NCI-H510A (cell line): ENCODE data around the gene NOXO1.
"Not testable (repeated sequence)": the region's sequence is repeated elsewhere in the genome, so short reads cannot be mapped to it uniquely, and the experiment has no call there.

Experiments used
- DNase-seq: peaks from one replicate; lab custom pipeline; 2025; lab: John Stamatoyannopoulos, UW

The NOXO1 gene

GRCh38 chr16:1962161-1963153 lies 18.8 kb downstream of the NOXO1 start:
- not testable (repeated sequence) for DNase-seq

DNA sequence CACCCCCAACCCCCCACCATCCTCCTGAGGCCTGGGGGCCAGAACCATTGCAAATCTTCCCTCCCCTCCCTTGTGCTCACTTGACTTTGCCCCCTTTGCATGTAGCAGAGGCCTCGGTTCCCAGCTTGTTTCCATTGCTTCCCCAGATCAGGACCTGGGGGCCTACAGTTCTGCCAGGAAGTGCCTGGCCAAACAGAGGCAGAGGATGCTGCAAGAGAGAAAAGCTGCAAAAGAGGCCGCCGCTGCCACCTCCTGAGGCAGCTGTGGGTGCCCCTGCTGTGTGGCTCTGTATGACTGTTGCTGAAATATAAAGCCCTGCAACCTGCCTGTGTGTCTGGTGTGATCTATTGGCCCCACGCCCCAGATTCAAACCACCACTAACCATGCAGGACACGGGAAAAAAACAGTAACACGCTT lies 19.6 kb downstream of the NOXO1 start:
- DNase-seq = no peak

- no peak for DNase-seq
Observed at GRCh38 chr16:1960665-1961630, 20.3 kb downstream of the NOXO1 start.

DNA sequence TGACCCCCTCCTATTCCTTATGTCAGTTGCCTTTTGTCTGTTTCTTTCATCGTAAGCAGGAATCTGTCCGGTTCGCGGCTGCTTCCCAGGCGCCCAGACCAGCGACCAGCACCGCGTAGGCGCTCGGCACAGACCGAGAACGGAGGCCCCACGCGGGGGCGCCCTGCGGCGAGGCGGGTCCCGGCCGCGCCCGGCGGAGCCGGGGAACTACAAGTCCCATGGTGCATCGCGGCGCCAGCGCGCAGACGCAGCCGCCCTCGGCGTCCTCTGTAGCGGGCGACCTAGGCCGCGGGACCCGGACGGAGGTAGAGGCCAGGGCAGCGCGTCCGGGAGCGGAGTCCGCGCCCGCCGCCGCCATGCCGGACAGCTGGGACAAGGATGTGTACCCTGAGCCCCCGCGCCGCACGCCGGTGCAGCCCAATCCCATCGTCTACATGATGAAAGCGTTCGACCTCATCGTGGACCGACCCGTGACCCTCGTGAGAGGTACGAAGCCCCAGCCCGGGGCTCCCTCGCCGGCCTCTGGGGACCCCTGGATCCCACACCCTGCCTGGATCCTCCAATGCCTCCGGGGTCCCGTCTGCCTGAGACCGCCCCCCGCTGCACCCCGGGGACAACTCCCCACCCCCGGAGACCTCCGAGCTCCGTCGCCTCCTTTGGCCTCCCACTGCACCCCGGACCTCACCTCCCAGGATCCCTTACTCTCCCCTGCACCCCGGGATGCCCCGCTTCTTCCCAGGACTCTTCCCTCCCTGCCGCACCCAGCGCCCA lies 21.8 kb downstream of the NOXO1 start, which contains the start of gene NDUFB10:
TSS of gene NDUFB10 (plus strand) at position 270 of the 771 bp plus-strand sequence. CDS start at position 357, 87 bp downstream.
- DNase-seq = peak; percentile 56

GRCh38 chr16:1958715-1959268 lies 22.5 kb downstream of the NOXO1 start:
- no peak for DNase-seq

DNA sequence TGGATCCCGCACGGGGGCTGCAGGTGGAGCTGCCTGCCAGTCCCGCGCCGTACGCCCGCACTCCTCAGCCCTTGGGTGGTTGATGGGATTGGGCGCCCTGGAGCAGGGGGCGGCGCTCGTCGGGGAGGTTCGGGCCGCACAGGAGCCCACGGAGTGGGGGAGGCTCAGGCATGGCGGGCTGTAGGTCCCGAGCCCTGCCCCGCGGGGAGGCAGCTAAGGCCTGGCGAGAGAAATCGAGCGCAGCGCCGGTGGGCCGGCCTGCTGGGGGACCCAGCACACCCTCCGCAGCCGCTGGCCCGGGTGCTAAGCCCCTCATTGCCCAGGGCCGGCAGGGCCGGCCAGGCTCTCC lies 23.2 kb downstream of the NOXO1 start:
- not testable (repeated sequence) for DNase-seq

GRCh38 chr16:1957434-1958142 lies 23.7 kb downstream of the NOXO1 start:
- DNase-seq = not testable (repeated sequence)

GRCh38 chr16:1953734-1954133 lies 27.5 kb downstream of the NOXO1 start:
- DNase-seq = no peak

DNA sequence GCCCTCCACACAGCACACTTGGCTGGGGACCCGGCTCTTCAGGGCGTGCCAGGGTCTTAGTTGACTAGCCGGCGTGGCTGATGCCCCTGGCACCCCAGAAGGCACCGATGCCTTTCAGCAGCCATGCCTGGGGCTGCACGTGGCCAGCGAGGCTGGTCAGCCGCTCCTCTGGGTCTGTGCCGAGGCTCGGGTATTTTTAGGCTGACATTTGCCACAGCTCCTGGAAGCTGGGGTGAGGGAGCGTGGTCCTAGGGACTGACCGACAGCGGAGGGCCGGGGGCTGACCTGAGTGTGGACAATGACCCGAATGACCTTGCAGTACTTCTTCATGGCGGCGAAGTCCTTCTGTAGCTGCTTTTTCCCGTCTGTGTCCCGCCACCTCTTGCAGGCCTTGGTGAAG lies 30.7 kb downstream of the NOXO1 start:
- no peak for DNase-seq

- no peak for DNase-seq
Observed at GRCh38 chr16:1950047-1950446, 31.2 kb downstream of the NOXO1 start.

DNA sequence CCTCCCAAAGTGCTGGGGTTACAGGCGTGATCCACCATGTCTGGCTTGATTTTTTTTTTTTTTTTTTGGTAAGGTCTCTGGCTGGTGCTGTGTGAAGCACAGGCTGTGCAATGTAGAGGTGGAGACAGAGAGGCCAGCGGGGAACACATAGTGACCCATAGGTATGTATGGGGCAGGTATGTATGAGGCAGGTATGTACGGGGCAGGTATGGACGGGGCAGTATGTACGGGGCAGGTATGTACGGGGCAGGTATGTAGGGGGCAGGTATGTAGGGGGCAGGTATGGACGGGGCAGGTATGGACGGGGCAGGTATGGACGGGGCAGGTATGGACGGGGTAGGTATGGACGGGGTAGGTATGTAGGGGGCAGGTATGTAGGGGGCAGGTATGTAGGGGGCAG lies 31.8 kb downstream of the NOXO1 start:
- no peak for DNase-seq

DNA sequence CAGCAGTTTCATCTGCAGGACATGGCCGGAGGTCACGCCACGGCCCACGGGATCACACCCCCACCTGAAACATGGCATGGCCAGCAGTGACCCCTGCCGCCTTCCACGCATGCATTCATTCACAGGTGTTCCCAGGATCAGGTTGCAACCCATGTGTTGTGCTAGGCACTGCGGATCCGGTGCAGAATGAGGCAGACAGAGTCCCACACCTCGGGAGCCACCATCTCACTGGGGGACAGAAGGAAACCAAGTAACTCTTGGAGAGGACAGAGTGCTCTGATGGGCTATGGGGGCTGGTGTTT lies 33.9 kb downstream of the NOXO1 start:
- no peak for DNase-seq

DNA sequence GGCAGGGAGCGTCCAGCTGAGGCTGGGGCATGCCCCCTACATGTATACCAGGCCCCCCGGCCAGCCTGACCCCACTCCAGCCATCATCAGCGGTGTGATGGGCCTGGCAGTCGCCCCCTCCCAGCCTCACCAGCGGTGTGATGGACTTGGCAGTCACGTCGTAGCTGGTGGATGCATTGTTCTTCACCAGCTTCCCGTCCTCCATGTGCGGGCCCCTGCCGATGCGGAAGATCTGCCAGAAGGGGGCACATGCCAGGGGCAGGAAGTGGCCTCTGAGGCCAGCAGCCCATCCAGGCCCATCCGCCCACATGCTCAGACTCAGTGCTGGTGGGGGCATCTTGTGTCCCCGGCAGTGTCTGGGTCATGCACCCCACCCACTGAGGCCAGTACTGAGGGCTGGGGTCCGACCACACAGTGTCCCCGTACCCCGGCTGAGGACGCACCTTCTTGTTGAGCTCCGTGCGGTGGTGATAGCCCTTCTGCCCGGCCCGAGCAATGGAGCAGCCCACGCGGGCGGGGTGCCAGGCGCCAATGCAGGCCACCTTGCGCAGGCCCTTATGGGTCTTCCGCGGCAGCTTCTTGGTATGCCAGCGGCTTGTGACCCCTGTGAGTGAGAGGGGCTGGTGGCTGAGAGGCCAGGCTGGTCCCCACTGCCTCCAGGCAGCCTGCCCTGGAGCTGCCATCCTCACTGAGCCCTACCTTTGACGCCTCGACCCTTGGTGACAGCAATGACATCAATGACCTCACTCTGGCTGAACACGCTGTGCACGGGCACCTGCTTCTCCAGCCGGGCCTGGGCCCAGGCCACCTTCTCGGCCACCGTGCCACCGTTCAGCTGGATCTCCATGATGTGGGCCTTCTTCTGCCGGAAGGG lies 34.5 kb downstream of the NOXO1 start:
- no peak for DNase-seq

DNA sequence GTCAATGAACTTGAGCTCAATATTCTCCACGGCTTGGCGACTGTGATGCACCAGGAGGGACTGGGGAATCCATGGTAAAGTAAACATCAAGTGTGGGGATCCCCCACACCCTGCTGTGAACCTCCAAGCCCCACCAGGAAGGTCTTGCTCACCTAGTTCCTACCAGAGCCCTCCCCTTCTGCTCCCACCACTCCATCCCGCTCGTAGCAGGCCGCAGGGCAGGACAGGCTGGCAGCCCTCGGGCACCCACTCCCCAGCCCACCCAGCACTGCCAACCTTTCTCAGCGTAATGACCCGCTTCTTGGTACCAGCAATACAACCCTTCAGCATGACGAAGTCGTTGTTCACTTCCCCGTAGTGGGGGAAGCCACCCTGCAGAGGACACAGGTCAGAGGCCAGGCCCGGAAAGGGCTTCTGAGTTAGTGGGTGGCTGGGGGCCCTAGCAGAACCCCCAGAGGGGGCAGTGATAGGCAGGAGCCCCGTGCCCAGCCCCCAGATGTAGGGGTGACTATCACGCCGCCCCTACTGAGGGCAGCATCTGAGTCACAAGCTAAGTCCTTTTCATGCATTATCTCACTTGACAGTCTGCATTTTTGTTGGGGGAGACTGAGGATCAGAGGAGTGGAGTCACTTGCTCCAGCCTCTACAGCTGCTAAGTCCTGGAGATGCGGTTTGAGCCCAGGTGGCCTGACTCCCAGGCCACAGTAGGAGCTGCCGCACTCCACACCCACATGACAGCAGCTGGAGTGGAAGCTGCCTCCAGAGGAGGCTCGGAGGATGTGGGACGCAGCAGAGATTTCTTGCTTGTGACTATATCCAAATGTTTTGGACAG lies 35.5 kb downstream of the NOXO1 start:
- no peak for DNase-seq

DNA sequence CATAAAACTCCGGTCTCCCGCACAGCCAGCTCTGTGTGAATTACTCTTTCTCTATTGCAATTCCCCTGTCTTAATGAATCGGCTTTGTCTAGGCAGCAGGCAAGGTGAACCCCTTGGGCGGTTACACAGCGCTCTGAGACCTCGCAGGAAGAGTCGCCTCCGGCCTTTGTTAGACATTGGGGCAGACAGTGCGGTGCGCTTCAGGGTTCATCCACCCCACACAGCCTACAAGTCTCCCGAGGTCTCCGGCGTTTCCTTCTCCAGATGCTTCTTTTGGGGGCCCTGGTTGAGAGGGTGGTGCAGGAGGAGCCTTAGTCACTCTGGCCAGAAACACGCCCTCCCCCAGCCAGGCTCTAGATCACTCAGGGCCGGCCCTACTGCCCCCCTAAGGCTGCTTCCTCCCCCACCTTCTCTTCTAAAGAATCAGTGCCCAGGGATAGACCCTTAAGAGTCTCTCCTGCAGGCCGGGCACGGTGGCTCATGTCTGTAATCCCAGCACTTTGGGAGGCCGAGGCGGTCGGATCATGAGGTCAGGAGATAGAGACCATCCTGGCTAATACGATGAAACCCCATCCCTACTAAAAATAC lies 36.6 kb downstream of the NOXO1 start:
- DNase-seq = no peak

- peak; percentile 95 for DNase-seq
Observed at GRCh38 chr16:1942810-1943726, 38.2 kb downstream of the NOXO1 start, which contains the start of gene MSRB1. Gene MSRB1, minus strand, starts transcription at chr16:1943199. Its CDS starts 43 bp downstream, at chr16:1943156.

DNA sequence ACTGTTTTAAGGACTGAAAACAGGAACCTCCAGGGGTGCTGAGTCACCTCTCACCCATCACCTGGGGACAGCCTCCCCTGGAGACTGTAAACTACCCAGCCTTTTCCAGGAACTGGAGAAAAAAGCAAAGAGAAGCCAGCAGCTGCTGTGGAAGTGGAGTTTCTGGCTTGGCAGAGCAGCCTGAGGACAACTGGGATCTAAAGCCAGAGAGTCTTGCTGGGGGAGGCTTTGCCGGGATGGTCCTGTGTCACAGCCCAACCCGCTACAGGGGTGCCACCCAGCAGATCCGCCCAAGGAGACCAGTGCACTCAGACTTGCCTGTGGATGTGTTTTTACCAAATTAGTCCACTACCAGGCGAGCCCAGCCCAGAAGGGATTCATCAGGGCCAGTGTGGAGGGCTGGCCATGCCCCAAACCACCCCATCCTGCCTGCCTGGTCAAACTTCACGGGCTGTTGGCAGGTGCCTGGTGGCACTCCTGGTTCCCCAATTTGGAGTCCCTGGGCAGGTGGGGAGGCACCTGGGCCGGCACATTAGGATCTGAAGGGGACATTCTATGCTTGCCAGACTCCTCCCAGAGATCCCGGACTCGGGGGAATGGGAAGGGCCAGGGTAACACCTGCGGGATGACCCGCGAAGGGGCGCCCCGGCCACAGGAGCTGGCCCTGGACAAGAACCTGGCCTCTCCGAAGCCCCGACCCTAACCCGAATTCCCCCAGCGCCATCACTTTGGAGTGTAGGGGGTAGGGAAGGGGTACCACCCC lies 39.0 kb downstream of the NOXO1 start:
- DNase-seq = no peak
